Activated CD4-positive, alpha-beta T cell treated with anti-CD3 and anti-CD28 coated beads for 24 hours (primary cell): Measurements from ENCODE around the gene MYL6B.
"Not testable (repeated sequence)": the region's sequence is repeated elsewhere in the genome, so short reads cannot be mapped to it uniquely, and the experiment has no call there.

Experiments
- DNase-seq, 2 donors: peaks; one replicate each; pipeline ENCODE4 v3.0.0-alpha.2; 2020; ENCODE audit warnings: low read depth in 2 of 2

Gene MYL6B

GRCh38 chr12:56152756-56153677, 630 bp downstream of the MYL6B start:
- DNase-seq: no peak

- no peak for DNase-seq
Observed at GRCh38 chr12:56153678-56154065, 1.3 kb downstream of the MYL6B start.

GRCh38 chr12:56154246-56154771, 1.9 kb downstream of the MYL6B start:
- DNase-seq: no peak

GRCh38 chr12:56154818-56155217, 2.4 kb downstream of the MYL6B start:
- DNase-seq: no peak

- no peak for DNase-seq
Observed at GRCh38 chr12:56155256-56155845, 3.0 kb downstream of the MYL6B start.

DNA sequence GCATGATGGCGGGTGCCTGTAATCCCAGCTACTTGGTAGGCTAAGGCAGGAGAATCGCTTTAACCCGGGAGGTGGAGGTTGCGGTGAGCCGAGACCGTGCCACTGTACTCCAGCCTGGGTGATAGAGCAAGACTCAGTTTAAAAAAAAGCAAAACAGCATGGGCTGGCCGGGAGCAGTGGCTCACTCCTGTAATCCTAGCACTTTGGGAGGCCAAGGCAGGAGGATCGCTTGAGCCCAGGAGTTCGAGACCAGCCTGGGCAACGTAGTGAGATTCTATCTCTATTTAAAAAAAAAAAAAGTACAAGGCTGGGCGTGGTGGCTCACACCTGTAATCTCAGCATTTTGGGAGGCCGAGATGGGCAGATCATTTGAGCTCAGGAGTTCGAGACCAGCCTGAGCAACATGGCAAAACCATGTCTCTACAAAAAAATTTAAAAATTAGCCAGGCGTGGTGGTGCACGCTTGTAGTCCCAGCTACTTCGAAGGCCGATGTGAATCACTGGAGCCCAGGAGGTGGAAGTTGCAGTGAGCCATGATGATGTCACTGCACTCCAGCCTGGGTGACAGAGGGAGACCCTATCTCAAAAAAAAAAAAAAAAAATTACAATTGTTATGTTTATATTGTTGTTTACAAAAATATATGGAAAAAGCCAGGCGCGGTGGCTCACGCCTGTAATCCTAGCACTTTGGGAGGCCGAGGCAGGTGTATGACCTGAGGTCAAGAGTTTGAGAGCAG, 4.2 kb downstream of the MYL6B start:
- DNase-seq: not testable (repeated sequence)

- peak; percentile 27 to 43 for DNase-seq
Observed at GRCh38 chr12:56157201-56158028, 5.0 kb downstream of the MYL6B start.

DNA sequence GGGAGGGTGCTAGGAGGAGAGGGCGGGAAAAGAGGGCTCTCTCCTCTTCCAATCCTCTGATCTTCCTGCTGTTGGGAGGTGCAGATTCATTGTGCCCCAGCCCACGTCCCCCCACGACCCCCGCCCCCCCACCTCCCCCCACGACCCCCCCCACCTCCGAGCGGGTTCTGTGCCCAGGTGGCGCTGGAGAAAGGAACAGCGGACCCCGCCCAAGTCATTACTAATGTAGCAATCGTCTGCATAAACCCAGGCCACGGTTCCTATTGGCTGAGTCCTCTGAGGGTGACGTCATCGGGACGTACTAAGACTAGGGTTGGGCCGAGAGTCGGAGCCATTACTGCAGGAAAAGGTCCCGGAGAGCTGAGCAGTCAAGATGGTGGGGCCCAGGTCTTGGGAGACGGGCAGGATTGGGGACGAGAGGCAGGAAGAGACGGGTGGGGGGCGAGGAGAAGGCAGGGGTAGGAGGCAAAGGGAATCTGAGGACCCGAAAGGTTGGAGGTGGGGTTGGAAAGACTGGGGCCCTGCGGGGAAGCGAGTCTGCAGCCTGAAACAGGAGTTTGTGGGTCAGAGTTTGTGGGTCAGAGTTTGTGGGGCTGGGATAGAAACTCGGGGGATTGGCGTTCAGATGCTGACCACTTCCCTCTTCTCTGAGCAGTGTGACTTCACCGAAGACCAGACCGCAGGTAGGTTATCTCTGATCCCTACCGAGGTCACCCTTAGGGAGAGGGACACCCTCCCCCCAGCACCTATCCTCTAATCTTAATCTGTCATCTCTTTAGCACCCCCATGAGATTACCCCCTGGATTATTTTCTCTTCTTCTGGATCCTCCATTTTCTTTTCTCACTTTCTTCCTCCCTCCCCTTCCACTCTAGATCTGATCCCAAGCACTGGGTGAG, 5.9 kb downstream of the MYL6B start, which contains the start of gene MYL6:
MYL6 (plus strand) TSS at position 331 of the 897 bp plus-strand sequence; CDS start at position 374, 43 bp downstream.
- DNase-seq: peak; percentile 86 to 88

- DNase-seq: no peak
Observed at GRCh38 chr12:56158926-56159461, 6.6 kb downstream of the MYL6B start.

- no peak for DNase-seq
Observed at GRCh38 chr12:56159482-56160192, 7.2 kb downstream of the MYL6B start.

- peak; percentile 31 for DNase-seq
Observed at GRCh38 chr12:56160193-56160763, 7.9 kb downstream of the MYL6B start.

- DNase-seq: no peak
Observed at GRCh38 chr12:56160894-56161689, 8.7 kb downstream of the MYL6B start.

DNA sequence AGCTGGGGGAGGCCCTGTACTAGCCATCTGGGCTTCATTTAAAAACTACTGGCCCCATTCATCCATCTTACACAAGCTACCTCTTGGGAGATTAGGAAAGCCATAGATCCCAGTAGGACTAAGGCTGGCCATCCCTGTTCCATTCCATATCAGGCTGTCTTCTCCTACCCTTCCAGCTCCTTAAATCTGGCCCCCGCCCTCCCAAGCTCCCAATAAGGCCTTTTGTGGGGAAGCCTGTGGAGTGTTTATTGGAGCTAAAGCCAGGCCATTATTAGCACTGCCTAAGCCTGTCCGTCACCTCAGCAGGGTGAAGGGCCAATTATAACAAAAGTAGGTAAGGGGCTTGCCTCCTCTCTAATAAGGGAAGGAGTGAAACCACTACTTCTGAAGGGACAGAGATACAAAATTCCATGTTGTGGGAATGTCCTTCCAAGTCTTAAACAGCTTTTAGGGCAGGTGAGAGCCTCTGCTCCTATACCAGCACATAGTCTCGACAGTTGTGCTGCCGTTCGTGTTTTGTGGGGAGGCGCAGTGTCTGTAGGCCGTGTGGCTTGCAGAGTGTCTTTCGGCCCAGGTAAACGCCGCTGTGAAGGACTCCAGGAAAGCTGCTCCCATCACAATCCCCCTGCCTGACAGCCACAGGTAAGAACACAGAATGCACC, 9.4 kb downstream of the MYL6B start:
- DNase-seq: no peak

DNA sequence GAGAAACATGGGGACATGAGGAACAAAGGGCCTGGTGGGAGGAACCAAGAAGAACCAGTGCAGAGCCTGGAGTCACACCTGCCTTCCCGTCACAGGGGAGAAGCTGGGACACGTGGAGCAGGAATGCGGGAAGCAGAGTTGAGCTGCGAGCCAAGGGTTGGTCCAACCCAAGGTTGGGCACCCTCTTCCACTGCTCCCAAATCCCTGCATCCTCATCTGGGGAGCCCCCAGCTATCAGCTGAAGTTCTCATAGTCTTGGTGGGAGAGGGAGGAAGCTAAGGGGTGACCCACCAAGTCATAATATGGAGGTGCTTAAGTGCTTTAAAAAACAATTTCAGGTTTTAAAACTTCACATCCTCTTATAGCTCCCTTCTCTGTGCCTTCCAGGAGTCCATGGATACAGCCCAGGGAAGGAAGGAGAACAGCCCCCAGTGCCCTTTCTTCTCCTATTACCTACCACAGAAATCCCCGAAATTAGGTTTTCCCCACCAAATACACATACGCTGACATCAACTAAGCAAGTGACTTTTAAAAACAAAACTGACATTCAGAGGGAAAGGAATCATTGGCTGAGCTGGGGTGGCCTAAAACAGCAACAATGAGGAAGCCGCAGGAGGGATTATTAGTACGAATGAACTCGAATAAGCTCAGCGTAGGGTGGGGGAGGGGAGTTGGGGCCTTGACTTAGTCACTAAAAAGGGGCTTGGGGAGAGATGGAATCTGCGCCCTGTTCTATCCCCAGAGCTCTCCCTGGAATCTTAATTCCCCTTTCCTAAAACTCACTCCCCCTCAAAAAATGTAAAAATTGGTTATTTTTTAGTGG, 10.3 kb downstream of the MYL6B start:
- no peak for DNase-seq

GRCh38 chr12:56163533-56164344, 11.4 kb downstream of the MYL6B start:
- no peak for DNase-seq

- no peak for DNase-seq
Observed at GRCh38 chr12:56164345-56164729, 11.9 kb downstream of the MYL6B start.
